Measurements from ENCODE around the gene WNT9A.

The WNT9A gene

GRCh38 chr1:227934476-227935313, 13.0 kb downstream of the WNT9A start:
- TF ChIP-seq CTCF (IDR thresholded peaks at IDR 0.05): no peak

GRCh38 chr1:227929751-227930472, 17.8 kb downstream of the WNT9A start:
- no peak for TF ChIP-seq CTCF (IDR thresholded peaks at IDR 0.05)

- no peak for TF ChIP-seq CTCF (IDR thresholded peaks at IDR 0.05)
Measured at GRCh38 chr1:227928811-227929375, 18.8 kb downstream of the WNT9A start.

GRCh38 chr1:227927971-227928741, 19.6 kb downstream of the WNT9A start:
- TF ChIP-seq CTCF (IDR thresholded peaks at IDR 0.05): no peak

- no peak for TF ChIP-seq CTCF (IDR thresholded peaks at IDR 0.05)
Measured at GRCh38 chr1:227926896-227927885, 20.5 kb downstream of the WNT9A start.

- TF ChIP-seq CTCF (IDR thresholded peaks at IDR 0.05): no peak
Measured at GRCh38 chr1:227926216-227926791, 21.4 kb downstream of the WNT9A start.

All from LNCAP (cell line).